SK-N-SH (cell line): ENCODE results near the gene ZNF746.

ENCODE experiments used
- CTCF ChIP-seq: fragments of 200-600 bp; sonication (generic); IDR thresholded peaks from 2 replicates; pipeline ENCODE4 v1.6.1; 2017; ENCODE audit warnings: antibody characterized with exemption, mild to moderate bottlenecking, moderate library complexity
- FOXJ3 ChIP-seq: sonication (generic); formaldehyde crosslinking; IDR thresholded peaks from 2 replicates; pipeline ENCODE4 v1.5.1; 2020; ENCODE audit warnings: mild to moderate bottlenecking, missing genetic modification reagents
- FOXM1 ChIP-seq: IDR thresholded peaks from 2 replicates; pipeline ENCODE4 v1.4.0; 2012; ENCODE audit warnings: low read depth, mild to moderate bottlenecking
- PBX3 ChIP-seq: IDR thresholded peaks from 2 replicates; pipeline ENCODE4; 2012
- RAD21 ChIP-seq: IDR thresholded peaks from 2 replicates; pipeline ENCODE4 v1.6.1; 2012; ENCODE audit warnings: mild to moderate bottlenecking, low read length
- RCOR1 ChIP-seq: fragments of 150-350 bp; IDR thresholded peaks from 2 replicates; pipeline ENCODE4 v1.6.1; 2017; ENCODE audit warnings: antibody characterized with exemption, low read length
- REST ChIP-seq: IDR thresholded peaks from 2 replicates; pipeline ENCODE4 v1.6.1; 2012; ENCODE audit warnings: mild to moderate bottlenecking, low read depth, low read length, moderate library complexity
- USF2 ChIP-seq: fragments of 150-350 bp; IDR thresholded peaks from 2 replicates; pipeline ENCODE4 v1.6.1; 2017; ENCODE audit warnings: antibody characterized with exemption, low read length, low read depth, borderline replicate concordance

GRCh38 chr7:149505551-149505950 lies 7.9 kb upstream of the ZNF746 start:
- TF ChIP-seq CTCF = no peak
- no peak for TF ChIP-seq PBX3
- TF ChIP-seq USF2 = no peak
- TF ChIP-seq RAD21 = no peak
- no peak for TF ChIP-seq REST
- TF ChIP-seq FOXM1 = no peak
- no peak for TF ChIP-seq FOXJ3 (CRISPR knock-in tag)
- TF ChIP-seq RCOR1 = no peak
